22Rv1 (cell line): ENCODE measurements around the gene GBA2.
A peak's percentile ranks its signal among the peaks of the same experiment; 100 is the strongest.

ENCODE experiments used
- H3K27ac ChIP-seq: fragments of 450-650 bp; 2 replicates; pipeline ENCODE4 v1.5.1; 2017
- CTCF ChIP-seq: fragments of 450-650 bp; IDR thresholded peaks from 2 replicates; pipeline ENCODE4 v1.5.1; 2017; ENCODE audit warnings: mild to moderate bottlenecking
- ZFX ChIP-seq: fragments of 450-650 bp; IDR thresholded peaks from 2 replicates; pipeline ENCODE4 v1.6.1; 2017; ENCODE audit warnings: antibody characterized with exemption, borderline replicate concordance

GBA2 gene

DNA sequence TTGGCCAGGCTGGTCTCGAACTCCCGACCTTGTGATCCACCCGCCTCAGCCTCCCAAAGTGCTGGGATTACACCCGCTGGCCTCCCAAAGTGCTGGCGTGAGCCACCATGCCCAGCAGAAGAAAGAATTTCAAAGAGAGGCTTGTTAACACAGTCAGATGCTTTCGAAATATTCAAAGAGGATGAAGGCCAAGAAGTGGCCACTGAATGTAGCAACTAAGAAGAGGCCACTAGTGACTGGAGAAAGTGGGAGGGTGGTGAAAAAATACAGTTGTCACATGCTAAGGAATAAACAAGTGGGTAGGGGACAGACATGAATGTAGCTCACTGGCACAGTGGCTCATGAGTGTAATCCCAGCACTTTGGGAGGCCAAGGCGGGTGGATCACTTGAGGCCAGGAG, 46.3 kb downstream of the GBA2 start:
- no peak overlapping the region for H3K27ac ChIP-seq
- TF ChIP-seq ZFX (no peak), CTCF (no peak)

- TF ChIP-seq ZFX (no peak), CTCF (no peak)
- no peak overlapping the region for H3K27ac ChIP-seq
These were observed 48.1 kb downstream of the GBA2 start for GRCh38 chr9:35700942-35701341.

GRCh38 chr9:35700031-35700430, 49.0 kb downstream of the GBA2 start:
- TF ChIP-seq CTCF, result no peak
- TF ChIP-seq ZFX, result no peak

DNA sequence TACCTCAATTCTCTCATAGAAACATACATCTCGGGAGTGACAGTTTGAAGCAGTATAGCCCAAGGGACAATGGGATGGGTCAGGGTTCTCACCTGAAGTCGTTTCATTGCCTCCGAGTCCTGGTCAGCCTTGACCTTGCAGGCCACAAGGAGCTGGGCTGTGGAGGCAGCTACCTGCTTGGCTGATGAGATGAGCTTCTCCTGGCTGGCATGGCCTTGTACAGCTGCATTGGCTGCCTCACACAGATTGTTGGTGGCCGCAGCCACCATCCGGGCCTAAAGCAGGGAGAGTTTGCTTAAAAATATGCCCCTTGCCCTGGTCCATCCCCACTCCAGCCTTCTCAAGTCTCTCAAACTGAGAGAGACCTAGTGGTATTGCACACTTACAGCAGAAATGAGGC, 50.8 kb downstream of the GBA2 start:
- TF ChIP-seq CTCF, result no peak
- no peak overlapping the region for H3K27ac ChIP-seq

More at GRCh38 chr9:35700031-35700430, 49.0 kb downstream of the GBA2 start:
- H3K27ac ChIP-seq, result no peak overlapping the region

DNA sequence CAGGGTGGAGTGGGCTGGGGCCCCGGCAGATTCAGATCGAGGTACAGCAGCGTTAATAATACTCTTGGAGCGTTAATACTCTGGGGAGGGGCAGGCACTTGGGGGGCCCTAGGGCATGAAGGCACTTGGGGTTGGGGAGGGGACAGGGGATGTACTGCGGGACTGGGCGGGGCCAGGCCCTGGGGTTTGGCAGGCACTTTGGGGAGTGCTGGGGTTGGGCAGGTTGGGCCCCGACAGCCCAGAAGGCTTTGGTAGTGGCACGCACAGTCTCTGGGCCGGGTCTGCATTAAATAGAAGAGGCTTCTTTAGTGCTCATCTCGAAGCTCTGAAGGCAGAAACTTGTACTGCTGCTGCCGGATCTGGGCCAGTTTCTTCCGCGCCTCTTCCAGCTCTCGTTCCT, 51.5 kb downstream of the GBA2 start:
- H3K27ac ChIP-seq, result no peak overlapping the region
- TF ChIP-seq ZFX (no peak), CTCF (no peak)

DNA sequence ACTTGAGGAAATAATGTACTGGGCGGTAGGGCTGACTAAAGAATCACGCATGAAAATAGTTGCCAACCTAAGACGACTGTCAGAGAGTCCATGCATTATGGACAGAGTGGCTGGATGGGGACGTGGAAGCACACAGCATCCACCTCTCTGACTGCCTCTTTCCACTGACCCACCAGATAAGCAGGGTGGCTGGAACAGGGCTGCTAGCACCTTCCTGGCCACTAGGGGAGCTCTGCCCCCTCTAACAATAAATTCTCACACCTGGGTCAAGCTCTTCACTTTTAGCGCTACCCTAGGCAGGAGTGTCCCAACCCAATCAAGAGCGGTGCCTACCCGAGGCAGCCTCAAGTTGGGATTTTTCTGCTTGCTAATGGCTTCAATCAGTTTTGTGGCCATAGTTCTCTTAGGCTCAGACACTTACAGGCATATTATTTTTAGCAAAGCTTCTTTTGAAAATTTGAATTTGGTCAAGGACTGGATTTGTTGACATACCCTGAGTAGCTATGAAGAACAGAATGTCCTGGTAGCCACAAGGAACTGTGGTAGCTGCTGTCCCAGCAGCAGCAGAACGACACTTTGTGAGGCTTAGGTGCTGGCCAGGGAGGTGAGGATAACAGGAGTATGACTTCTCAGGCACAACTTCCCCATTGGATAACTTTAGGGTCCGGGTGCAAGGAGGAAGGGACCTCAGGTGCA, 52.4 kb downstream of the GBA2 start:
- TF ChIP-seq CTCF (peak; percentile 96), ZFX (no peak)
- H3K27ac ChIP-seq, result peak overlapping the region; percentile 26; the same call in 1 of the 2 replicates

GRCh38 chr9:35695943-35696401, 53.1 kb downstream of the GBA2 start:
- H3K27ac ChIP-seq, result peak overlapping the region; percentile 26; the same call in 1 of the 2 replicates
- TF ChIP-seq ZFX (no peak), CTCF (no peak)
